HL-60 (cell line): ENCODE results near the gene MCL1.

Experiments
- DNase-seq, 2 experiments: peaks; one replicate each; pipeline ENCODE4 v3.0.0-alpha.2; 2010 to 2020; ENCODE audit warnings: low read depth in 1 of 2, low spot score in 1 of 2
- H3K27ac ChIP-seq: fragments of 250-450 bp; sonication (Bioruptor Pico); replicated peaks from 2 replicates; pipeline ENCODE4 v1.5.1; 2020; ENCODE audit warnings: mild to moderate bottlenecking, moderate library complexity
- H3K27me3 ChIP-seq: fragments of 250-450 bp; sonication (Bioruptor Pico); 2 replicates; pipeline ENCODE4 v1.5.1; 2021; ENCODE audit warnings: mild to moderate bottlenecking, moderate library complexity; ENCODE audit not compliant: insufficient read depth, poor library complexity, severe bottlenecking
- H3K4me3 ChIP-seq: replicated peaks from 2 replicates; pipeline ENCODE4 v1.5.1; 2011; ENCODE audit warnings: mild to moderate bottlenecking, control low read depth, low read length; ENCODE audit not compliant: insufficient read depth
- GABPA ChIP-seq: IDR thresholded peaks from 2 replicates; pipeline ENCODE4 v1.6.1; 2012; ENCODE audit warnings: low read depth
- POLR2AphosphoS5 ChIP-seq: IDR thresholded peaks from 2 replicates; pipeline ENCODE4 v1.6.1; 2012; ENCODE audit warnings: low read depth
- SPI1 ChIP-seq: IDR thresholded peaks from 2 replicates; pipeline ENCODE4 v1.6.1; 2012; ENCODE audit warnings: low read depth, mild to moderate bottlenecking, borderline replicate concordance
- long read RNA-seq: library from polyadenylated mRNA; unstranded; transcript quantifications from one replicate; pipeline ENCODE4 v2.0.0, GENCODE V29; 2020
- TF ChIP-seq, protein P1 (sequence below): IDR thresholded peaks from 2 replicates; pipeline ENCODE4 v1.6.1; 2012; ENCODE audit warnings: low read depth; ENCODE audit not compliant: insufficient replicate concordance
- TF ChIP-seq, protein P2 (sequence below): IDR thresholded peaks from one replicate; pipeline ENCODE4 v1.5.1; 2011; ENCODE audit warnings: low read length, control low read depth, inconsistent platforms; ENCODE audit not compliant: insufficient read depth

MCL1 gene
- long read RNA-seq, transcript MCL1-202 (3 exons, 3,932 nt): major isoform, 5 of 13 reads
- long read RNA-seq, partial matches to known transcripts: 0 of 13 reads
- long read RNA-seq, other reads (novel, unspliced or antisense): 7 of 13 reads

DNA sequence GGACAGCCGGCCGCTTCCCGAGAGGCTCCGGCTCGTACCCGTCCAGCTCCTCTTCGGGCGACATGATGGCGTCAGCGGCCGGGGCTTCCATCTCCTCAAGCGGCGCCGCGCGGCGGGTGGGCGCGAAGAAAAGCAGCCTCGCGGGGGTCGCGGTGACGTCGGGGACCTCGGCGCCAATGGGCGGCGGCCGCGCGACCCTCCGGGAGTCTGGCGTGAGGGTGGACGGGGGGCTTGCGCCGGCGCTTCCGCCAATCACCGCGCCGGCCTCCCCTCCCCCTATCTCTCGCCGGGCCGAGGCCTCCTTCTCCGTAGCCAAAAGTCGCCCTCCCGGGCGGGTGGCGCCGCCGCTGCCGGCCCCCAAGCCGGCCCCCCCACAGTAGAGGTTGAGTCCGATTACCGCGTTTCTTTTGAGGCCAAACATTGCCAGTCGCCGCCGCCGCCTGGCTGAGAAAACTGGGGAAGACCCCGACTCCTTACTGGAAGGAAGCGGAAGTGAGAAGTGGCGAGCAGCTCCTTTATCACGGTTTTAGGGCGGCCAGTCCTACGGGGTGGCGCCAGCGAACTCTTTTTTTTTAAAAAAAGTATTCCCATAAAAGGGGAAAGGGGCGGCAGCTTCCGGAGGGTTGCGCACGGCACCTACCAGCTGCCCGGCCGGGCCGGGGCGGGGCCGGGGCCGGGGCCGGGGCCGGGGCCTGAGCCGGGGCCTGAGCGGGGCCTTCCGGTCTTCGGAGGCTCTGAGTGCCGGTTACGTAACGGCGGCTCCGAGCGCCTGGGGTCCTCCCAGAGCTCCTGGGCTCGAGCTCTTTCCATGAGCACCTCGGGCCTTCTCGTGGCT, at the start of gene MCL1:
TSS of gene MCL1 (minus strand) at position 501 of the 835 bp plus-strand sequence. CDS start at position 421, 80 bp downstream.
- Histone ChIP-seq H3K4me3 (peak within 1 kb of the TSS; percentile 93), H3K27me3 (no peaks in the 10 kb centered on the region), H3K27ac (peak within 1 kb of the TSS; percentile 99)
- TF ChIP-seq SPI1: peak; percentile 91
- TF ChIP-seq, protein P1, sequence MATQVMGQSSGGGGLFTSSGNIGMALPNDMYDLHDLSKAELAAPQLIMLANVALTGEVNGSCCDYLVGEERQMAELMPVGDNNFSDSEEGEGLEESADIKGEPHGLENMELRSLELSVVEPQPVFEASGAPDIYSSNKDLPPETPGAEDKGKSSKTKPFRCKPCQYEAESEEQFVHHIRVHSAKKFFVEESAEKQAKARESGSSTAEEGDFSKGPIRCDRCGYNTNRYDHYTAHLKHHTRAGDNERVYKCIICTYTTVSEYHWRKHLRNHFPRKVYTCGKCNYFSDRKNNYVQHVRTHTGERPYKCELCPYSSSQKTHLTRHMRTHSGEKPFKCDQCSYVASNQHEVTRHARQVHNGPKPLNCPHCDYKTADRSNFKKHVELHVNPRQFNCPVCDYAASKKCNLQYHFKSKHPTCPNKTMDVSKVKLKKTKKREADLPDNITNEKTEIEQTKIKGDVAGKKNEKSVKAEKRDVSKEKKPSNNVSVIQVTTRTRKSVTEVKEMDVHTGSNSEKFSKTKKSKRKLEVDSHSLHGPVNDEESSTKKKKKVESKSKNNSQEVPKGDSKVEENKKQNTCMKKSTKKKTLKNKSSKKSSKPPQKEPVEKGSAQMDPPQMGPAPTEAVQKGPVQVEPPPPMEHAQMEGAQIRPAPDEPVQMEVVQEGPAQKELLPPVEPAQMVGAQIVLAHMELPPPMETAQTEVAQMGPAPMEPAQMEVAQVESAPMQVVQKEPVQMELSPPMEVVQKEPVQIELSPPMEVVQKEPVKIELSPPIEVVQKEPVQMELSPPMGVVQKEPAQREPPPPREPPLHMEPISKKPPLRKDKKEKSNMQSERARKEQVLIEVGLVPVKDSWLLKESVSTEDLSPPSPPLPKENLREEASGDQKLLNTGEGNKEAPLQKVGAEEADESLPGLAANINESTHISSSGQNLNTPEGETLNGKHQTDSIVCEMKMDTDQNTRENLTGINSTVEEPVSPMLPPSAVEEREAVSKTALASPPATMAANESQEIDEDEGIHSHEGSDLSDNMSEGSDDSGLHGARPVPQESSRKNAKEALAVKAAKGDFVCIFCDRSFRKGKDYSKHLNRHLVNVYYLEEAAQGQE: peak; percentile 70
- TF ChIP-seq, protein P2, sequence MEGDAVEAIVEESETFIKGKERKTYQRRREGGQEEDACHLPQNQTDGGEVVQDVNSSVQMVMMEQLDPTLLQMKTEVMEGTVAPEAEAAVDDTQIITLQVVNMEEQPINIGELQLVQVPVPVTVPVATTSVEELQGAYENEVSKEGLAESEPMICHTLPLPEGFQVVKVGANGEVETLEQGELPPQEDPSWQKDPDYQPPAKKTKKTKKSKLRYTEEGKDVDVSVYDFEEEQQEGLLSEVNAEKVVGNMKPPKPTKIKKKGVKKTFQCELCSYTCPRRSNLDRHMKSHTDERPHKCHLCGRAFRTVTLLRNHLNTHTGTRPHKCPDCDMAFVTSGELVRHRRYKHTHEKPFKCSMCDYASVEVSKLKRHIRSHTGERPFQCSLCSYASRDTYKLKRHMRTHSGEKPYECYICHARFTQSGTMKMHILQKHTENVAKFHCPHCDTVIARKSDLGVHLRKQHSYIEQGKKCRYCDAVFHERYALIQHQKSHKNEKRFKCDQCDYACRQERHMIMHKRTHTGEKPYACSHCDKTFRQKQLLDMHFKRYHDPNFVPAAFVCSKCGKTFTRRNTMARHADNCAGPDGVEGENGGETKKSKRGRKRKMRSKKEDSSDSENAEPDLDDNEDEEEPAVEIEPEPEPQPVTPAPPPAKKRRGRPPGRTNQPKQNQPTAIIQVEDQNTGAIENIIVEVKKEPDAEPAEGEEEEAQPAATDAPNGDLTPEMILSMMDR: no peak
- peak; percentile 89 for TF ChIP-seq POLR2AphosphoS5
- peak; percentile 58 for TF ChIP-seq GABPA
- DNase-seq: peak; percentile 96

DNA sequence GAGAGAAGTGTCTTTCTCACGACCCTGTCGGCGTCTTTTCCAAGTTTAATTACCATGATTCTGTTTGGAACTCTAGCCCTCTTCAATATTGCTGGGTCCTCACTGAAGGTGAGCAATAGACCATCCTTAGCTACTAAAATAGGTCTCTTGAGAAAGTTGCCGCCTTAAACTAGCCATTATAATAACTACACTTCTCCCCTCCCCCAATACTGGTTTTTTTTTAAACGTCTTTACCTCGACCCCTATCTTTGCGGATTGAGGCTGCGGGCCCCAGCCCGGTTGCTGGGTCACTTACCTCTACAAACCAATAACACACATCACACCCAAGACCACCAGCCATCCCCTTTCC, 49.3 kb upstream of the MCL1 start:
- Histone ChIP-seq H3K27me3 (no peaks in the 10 kb centered on the region), H3K4me3 (peak overlapping the region; percentile 89), H3K27ac (peak overlapping the region; percentile 94)
- DNase-seq: peak in 1 of 2 experiments; percentile 21
- TF ChIP-seq, protein P1: no peak
- TF ChIP-seq, protein P2: no peak
- TF ChIP-seq POLR2AphosphoS5 (no peak), SPI1 (no peak), GABPA (no peak)

DNA sequence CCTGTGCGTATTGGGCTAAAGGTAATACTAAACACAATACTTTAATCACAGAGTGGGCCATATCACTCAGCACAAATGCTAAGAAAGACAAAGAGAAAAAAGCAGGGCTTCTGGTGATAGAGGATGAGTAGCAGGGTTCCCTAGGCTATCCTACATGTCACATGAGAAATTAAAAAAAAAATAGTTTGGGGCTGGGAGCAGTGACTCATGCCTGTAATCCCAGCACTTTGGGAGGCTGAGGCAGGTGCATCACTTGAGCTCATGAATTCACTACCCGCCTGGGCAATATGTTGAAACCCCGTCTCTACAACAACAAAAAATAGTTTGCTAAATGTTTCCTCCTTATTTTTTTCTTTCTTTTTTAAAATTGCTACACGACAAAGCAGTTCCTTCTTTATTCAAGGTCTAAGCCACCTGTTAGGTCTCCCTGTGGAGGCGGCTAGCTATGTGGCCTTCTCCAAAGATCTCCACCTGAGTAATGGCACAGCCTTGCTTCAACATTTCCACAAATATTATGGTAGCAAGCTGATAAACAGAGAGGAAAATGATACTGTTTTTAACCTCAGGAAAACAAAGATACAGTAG, 48.5 kb upstream of the MCL1 start:
- Histone ChIP-seq H3K27me3 (no peaks in the 10 kb centered on the region), H3K27ac (peak overlapping the region; percentile 94), H3K4me3 (peak overlapping the region; percentile 89)
- DNase-seq: peak; percentile 28 to 56
- no peak for TF ChIP-seq GABPA
- no peak for TF ChIP-seq POLR2AphosphoS5
- TF ChIP-seq, protein P2: no peak
- TF ChIP-seq, protein P1: no peak
- TF ChIP-seq SPI1: peak; percentile 25; the same call in 1 of the 2 replicates
